Kidney epithelial cell (primary cell): ENCODE results near the gene IGSF9B. TPM values are rescaled to one million over a fixed set of nuclear protein-coding genes. Genes with fewer than 3 reads are reported as not detected.
A peak's percentile ranks its signal among the peaks of the same experiment; 100 is the strongest.

Experiments
- DNase-seq: peaks from one replicate; pipeline ENCODE4 v3.0.0-alpha.2; 2010; ENCODE audit warnings: low read depth
- H3K27me3 ChIP-seq: 2 replicates; pipeline ENCODE4 v1.6.0; 2011; ENCODE audit warnings: low read length; ENCODE audit not compliant: control insufficient read depth, insufficient read depth
- H3K36me3 ChIP-seq: 2 replicates; pipeline ENCODE4 v1.5.1; 2011; ENCODE audit warnings: low read length; ENCODE audit not compliant: control insufficient read depth, insufficient read depth
- H3K4me3 ChIP-seq: 2 replicates; pipeline ENCODE4 v1.5.1; 2011; ENCODE audit warnings: low read depth, mild to moderate bottlenecking, control low read depth, low read length
- CTCF ChIP-seq: IDR thresholded peaks from 2 replicates; pipeline ENCODE4 v1.5.1; 2011; ENCODE audit warnings: mild to moderate bottlenecking, moderate library complexity, low read length, control low read depth, inconsistent platforms; ENCODE audit not compliant: insufficient read depth, poor library complexity, severe bottlenecking
- total RNA-seq: library from RNA; depleted of rRNA; stranded (reverse); fragments of >200 nt; gene quantifications from 2 replicates; pipeline ENCODE4 v1.2.3, GENCODE V29; 2015

Gene IGSF9B
- total RNA-seq, 1 donor from 2014 or later = 5.9 TPM

DNA sequence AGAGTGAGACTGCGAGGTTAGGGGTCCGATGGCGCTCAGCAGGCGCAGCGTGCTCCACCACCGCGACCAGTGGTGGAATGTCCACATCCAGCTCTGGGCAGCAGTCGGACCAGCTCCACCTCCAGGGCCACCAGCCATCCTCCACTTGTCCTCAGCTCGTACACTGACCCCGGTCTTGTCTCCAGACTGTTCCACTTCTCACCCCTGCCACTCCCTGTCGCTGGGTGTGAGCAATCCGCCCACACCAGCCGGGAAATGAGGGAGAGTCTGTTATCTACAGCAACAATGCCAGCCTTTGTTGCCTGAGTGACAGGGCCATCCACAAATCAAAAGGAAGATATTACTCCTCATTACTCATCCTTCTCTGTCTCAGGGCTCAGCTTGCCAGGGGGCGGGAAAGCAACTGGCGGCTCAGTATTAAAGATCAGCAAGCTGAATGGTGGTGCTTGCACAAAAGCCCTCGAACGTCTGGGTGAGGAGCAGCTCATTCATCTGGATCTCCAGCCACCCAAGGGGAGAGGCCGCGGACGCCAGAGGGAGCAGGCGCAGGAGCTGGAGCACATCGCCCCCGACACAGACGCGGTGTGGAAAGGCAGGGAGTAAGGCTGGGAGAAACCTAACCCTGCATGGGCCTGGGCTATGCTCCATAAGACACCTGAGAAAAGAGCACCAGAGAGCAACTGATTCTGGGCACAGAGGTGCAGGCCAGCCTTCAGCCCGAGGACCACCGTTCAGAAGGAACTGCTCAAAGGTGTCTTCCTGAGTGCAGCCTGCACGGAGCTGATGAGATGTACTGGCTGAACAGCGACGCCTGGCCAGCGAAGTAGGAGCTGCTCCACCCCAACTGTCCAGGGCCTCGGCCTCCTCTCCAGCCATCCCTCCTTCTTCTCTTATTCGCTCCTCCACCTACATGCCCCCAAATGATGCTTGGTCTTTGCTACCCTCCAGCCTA lies 21.9 kb downstream of the IGSF9B start:
- no peaks in the 10 kb centered on the region for H3K36me3 ChIP-seq
- no peak for DNase-seq
- no peak overlapping the region for H3K4me3 ChIP-seq
- no peaks in the 10 kb centered on the region for H3K27me3 ChIP-seq
- TF ChIP-seq CTCF = no peak

- TF ChIP-seq CTCF = no peak
- H3K27me3 ChIP-seq = no peaks in the 10 kb centered on the region
- H3K4me3 ChIP-seq = no peak overlapping the region
- DNase-seq = no peak
- no peaks in the 10 kb centered on the region for H3K36me3 ChIP-seq
These were observed 22.7 kb downstream of the IGSF9B start for GRCh38 chr11:133934096-133934495.

GRCh38 chr11:133931449-133932060 lies 25.2 kb downstream of the IGSF9B start:
- TF ChIP-seq CTCF = no peak
- no peaks in the 10 kb centered on the region for H3K36me3 ChIP-seq
- no peak overlapping the region for H3K4me3 ChIP-seq
- no peak for DNase-seq
- no peaks in the 10 kb centered on the region for H3K27me3 ChIP-seq

DNA sequence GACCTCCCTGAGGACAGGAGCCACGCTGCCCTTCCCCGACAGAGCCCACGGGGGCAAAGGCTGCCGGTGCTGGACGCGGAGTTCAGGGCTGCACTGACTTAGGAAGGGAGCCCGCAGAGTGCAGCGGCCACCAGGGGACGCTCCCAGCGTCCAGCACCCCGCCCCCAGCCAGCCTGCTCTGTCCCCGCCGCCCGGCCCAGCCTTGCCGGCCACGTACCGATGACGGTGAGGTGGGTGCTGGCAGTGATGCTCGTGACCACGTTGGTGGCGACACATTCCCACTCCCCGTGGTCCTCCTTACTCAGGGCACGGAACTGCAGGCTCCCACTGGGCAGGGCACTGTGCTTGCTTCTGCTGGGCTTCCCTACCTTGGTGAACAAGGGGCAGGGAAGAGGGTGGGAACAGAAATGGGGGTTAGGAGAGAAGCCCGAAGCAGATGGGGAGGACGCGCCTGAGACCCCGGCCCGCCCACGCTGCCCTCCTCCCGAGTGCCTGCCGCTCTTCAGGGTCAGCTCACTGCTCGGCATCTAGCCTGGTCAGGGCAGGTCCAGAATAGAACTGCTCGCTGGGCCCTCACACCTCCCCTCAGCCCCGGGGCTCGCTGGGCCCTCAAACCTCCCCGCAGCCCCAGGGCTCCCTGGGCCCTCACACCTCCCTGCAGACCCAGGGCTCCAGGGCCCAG lies 25.9 kb downstream of the IGSF9B start:
- Histone ChIP-seq H3K4me3 (no peak overlapping the region), H3K27me3 (no peaks in the 10 kb centered on the region), H3K36me3 (no peaks in the 10 kb centered on the region)
- peak; percentile 14 for TF ChIP-seq CTCF
- DNase-seq = no peak

GRCh38 chr11:133930053-133930766 lies 26.6 kb downstream of the IGSF9B start:
- no peaks in the 10 kb centered on the region for H3K27me3 ChIP-seq
- DNase-seq = no peak
- H3K4me3 ChIP-seq = no peak overlapping the region
- no peaks in the 10 kb centered on the region for H3K36me3 ChIP-seq
- no peak for TF ChIP-seq CTCF
